ENCODE data around the gene CADM1. TPM values are rescaled to one million over a fixed set of nuclear protein-coding genes. Genes with fewer than 3 reads are reported as not detected.

Gene CADM1
- total and polyA plus RNA-seq, 11 donors, result 11.4 to 80.2 (median 40.6) TPM

DNA sequence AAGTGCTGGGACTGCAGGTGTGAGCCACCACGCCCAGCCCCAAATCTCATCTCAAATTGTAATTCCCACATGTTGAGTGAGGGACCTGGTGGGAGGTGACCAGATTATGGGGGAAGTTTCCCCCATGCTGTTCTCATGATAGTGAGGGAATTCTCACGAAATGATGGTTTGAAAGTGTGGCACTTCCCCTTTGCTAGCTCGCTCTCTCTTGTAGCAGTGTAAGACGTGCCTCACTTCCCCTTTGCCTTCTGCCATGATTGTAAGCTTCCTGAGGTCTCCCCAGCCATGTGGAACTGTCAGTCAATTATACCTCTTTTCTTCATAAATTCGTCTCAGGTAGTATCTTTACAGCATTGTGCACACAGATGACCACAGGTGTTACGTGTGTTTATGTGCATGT, 357.8 kb downstream of the CADM1 start:
- WGBS, 4 donors, result 79 to 89% (median 82%) methylated on average over 6 of the region's 6 CpGs

DNA sequence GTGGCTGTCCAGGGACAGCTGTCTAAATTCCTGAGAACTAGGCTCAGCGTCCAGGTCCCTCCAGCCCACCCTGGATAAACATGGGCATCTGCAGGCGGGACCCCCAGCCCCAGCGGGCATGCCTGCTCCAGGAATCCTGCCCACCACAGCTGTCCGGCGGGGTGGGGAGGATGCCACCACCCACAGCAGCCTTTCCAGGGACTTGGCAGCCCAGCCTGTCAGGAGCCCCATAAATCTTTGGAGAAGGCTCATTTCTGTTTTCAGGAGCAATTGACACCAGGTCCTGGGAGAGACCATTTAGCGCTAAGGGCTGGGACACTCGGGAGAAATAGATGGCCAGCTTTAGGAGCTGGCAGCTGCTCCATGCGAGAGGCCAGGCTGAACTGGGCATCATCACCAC, 358.9 kb downstream of the CADM1 start:
- WGBS, 4 donors, result 82 to 87% (median 86%) methylated on average over 6 to 8 of the region's 8 CpGs
- no peaks in the 10 kb centered on the region for H3K36me3 ChIP-seq

More for the DNA sequence above, 357.8 kb downstream of the CADM1 start:
- no peak for TF ChIP-seq POLR2A (IDR thresholded peaks at IDR 0.05)
- TF ChIP-seq, protein P1, sequence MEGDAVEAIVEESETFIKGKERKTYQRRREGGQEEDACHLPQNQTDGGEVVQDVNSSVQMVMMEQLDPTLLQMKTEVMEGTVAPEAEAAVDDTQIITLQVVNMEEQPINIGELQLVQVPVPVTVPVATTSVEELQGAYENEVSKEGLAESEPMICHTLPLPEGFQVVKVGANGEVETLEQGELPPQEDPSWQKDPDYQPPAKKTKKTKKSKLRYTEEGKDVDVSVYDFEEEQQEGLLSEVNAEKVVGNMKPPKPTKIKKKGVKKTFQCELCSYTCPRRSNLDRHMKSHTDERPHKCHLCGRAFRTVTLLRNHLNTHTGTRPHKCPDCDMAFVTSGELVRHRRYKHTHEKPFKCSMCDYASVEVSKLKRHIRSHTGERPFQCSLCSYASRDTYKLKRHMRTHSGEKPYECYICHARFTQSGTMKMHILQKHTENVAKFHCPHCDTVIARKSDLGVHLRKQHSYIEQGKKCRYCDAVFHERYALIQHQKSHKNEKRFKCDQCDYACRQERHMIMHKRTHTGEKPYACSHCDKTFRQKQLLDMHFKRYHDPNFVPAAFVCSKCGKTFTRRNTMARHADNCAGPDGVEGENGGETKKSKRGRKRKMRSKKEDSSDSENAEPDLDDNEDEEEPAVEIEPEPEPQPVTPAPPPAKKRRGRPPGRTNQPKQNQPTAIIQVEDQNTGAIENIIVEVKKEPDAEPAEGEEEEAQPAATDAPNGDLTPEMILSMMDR (IDR thresholded peaks at IDR 0.05), result no peak
- Histone ChIP-seq H3K4me3 (no peak overlapping the region), H3K27ac (no peak overlapping the region), H3K36me3 (no peaks in the 10 kb centered on the region), H3K27me3 (peaks cover 0 to 3% (median 0%) of the 10 kb centered on the region in 9 donors), H3K9me3 (no peaks in the 10 kb centered on the region), H3K4me1 (no peaks in the 10 kb centered on the region)
- ATAC-seq (no peak), DNase-seq (no peak)
- intact Hi-C loops (cut with DNase I), result no loop called here

DNA sequence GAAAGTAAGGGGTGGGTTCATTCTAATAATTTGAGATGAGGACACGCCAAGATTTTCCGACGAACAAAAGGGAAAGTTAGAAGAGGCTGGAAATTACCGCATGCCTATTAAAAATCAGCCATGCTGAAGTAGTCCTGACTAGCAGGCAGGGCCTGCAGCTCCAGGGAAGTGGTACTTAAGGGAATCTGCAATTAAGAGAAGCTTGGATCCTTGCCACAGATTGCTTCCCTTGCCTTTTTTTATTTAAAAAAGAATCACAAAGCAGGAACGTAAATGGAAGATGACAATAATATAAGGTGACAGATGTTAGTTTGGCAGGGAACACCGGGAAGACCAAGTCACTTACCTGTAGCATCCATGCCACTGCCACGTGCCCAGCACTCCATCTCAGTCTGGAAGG, 359.3 kb downstream of the CADM1 start:
- ATAC-seq, result no peak
- H3K27me3 ChIP-seq, result peaks cover 0 to 3% (median 0%) of the 10 kb centered on the region in 9 donors

More for the DNA sequence above, 358.9 kb downstream of the CADM1 start:
- no peaks in the 10 kb centered on the region for H3K9me3 ChIP-seq
- peaks cover 0 to 3% (median 0%) of the 10 kb centered on the region in 9 donors for H3K27me3 ChIP-seq
- DNase-seq (no peak), ATAC-seq (no peak)
- H3K4me1 ChIP-seq, result no peaks in the 10 kb centered on the region
- no peak overlapping the region for H3K27ac ChIP-seq
- intact Hi-C loops (cut with DNase I), result no loop called here
- no peak overlapping the region for H3K4me3 ChIP-seq
- TF ChIP-seq, protein P1 (IDR thresholded peaks at IDR 0.05), result no peak
- no peak for TF ChIP-seq POLR2A (IDR thresholded peaks at IDR 0.05)

DNA sequence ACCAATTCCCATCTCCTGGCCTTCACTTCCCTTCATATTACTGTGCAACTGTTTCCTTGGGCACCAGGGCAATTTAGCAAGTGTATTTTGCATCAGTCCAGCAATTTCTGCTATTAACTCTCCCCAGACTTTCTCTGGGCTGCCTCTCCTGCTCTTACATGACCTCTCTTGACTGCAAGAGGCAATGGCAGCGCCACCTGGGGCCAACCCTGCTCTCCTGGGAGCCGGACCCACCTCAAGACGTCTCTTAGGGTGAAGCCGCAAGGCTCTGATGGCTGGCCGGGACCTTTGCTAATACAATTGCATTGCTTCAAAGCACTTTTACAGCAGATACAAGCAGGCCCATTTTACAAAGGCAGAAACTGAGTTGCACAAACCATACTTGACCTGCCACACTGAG, 360.2 kb downstream of the CADM1 start:
- DNase-seq, result no peak
- Histone ChIP-seq H3K4me3 (no peak overlapping the region), H3K36me3 (no peaks in the 10 kb centered on the region), H3K4me1 (no peaks in the 10 kb centered on the region), H3K27me3 (peaks cover 0 to 3% (median 0%) of the 10 kb centered on the region in 9 donors), H3K27ac (no peak overlapping the region), H3K9me3 (no peaks in the 10 kb centered on the region)
- no peak for ATAC-seq
- intact Hi-C loops (cut with DNase I), result no loop called here
- TF ChIP-seq, protein P1 (IDR thresholded peaks at IDR 0.05), result no peak
- no peak for TF ChIP-seq POLR2A (IDR thresholded peaks at IDR 0.05)
- WGBS, 4 donors, result 77 to 87% (median 84%) methylated on average over 5 of the region's 5 CpGs

More for the DNA sequence above, 359.3 kb downstream of the CADM1 start:
- H3K36me3 ChIP-seq, result no peaks in the 10 kb centered on the region
- DNase-seq, result no peak
- H3K9me3 ChIP-seq, result no peaks in the 10 kb centered on the region
- WGBS, 4 donors, result 77 to 84% (median 82%) methylated on average over 7 of the region's 7 CpGs
- H3K4me3 ChIP-seq, result no peak overlapping the region
- H3K27ac ChIP-seq, result no peak overlapping the region
- intact Hi-C loops (cut with DNase I), result no loop called here
- no peaks in the 10 kb centered on the region for H3K4me1 ChIP-seq
- TF ChIP-seq, protein P1 (IDR thresholded peaks at IDR 0.05), result no peak
- TF ChIP-seq POLR2A (IDR thresholded peaks at IDR 0.05), result no peak

Data from heart left ventricle (tissue), 16 donors.